Measurements from ENCODE around the gene CHCHD5. TPM values are rescaled to one million over a fixed set of nuclear protein-coding genes. Genes with fewer than 3 reads are reported as not detected.

Gene CHCHD5
- total and polyA plus RNA-seq, 2 of the 8 experiments (the other 6 are each of a cell fraction or from before 2014, with no cell fraction given), result 27.2 to 71.5 TPM

DNA sequence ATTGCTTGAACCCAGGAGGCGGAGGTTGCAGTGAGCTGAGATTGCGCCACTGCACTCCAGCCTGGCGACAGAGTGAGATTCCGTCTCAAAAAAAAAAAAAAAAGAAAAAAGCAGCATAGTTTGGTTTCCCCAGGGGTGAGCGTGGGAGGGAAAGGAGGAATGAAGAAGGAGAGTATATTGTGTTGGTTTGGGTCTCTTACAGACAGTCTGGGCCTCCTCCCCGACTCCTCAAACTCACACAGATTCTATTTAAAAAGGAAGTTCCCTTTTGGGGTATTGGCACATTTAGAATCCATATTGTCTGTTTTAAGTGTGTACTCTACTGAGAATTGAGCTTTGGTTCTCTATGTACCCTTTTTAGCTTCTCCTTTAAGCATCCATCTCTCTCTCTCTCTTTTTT lies 34.0 kb downstream of the CHCHD5 start:
- Histone ChIP-seq H3K36me3 (ENCODE audit: control insufficient read depth in 2 of 4, insufficient read depth in 4 of 4, low read length in 3 of 4) (no peaks in the 10 kb centered on the region), H4K91ac (replicated peaks; ENCODE audit: insufficient read length, low read length) (no peak overlapping the region), H4K8ac (ENCODE audit: extremely low read depth, insufficient read depth, low read length) (no peak overlapping the region), H2AK5ac (ENCODE audit: low read depth, low read length) (no peak overlapping the region), H3K23ac (ENCODE audit: insufficient read length) (no peak overlapping the region), H2AFZ (ENCODE audit: low read length) (no peak overlapping the region), H3K9ac (replicated peaks in 1 of 4; ENCODE audit: extremely low read depth in 1 of 4, low read depth in 3 of 4, low read length in 3 of 4) (no peak overlapping the region), H4K5ac (ENCODE audit: insufficient read length, low read depth, low read length) (no peak overlapping the region), H2BK15ac (ENCODE audit: low read length) (no peak overlapping the region), H3K18ac (ENCODE audit: extremely low read depth, low read length) (no peak overlapping the region), H3K4me1 (replicated peaks in 1 of 4; ENCODE audit: control insufficient read depth in 3 of 4, insufficient read depth in 4 of 4, low read length in 3 of 4) (peaks cover 2 to 10% (median 3%) of the 10 kb centered on the region in 4 experiments), H2BK12ac (ENCODE audit: low read depth, low read length) (no peak overlapping the region), H3K27ac (ENCODE audit: low read depth, low read length) (no peak overlapping the region), H3K4me3 (ENCODE audit: extremely low read depth in 1 of 4, insufficient read depth in 2 of 4, low read depth in 3 of 4, low read length in 4 of 4) (no peak overlapping the region), H2BK20ac (ENCODE audit: low read length) (no peak overlapping the region), H3K27me3 (replicated peaks in 1 of 4; ENCODE audit: control insufficient read depth in 3 of 4, extremely low read depth in 1 of 4, insufficient read depth in 3 of 4, low read length in 3 of 4) (no peaks in the 10 kb centered on the region), H3K23me2 (ENCODE audit: low read depth, low read length) (no peaks in the 10 kb centered on the region), H3K79me1 (ENCODE audit: low read depth, low read length) (no peaks in the 10 kb centered on the region), H3K4ac (replicated peaks; ENCODE audit: insufficient read length, low read depth, low read length) (no peak overlapping the region), H2BK120ac (replicated peaks; ENCODE audit: low read depth, low read length) (no peak overlapping the region), H4K20me1 (replicated peaks in 1 of 2; ENCODE audit: control insufficient read depth in 1 of 2, insufficient read depth in 2 of 2, low read length in 2 of 2) (no peaks in the 10 kb centered on the region), H3K4me2 (ENCODE audit: insufficient read depth in 1 of 2, low read depth in 2 of 2, low read length in 2 of 2) (no peak overlapping the region), H3K56ac (replicated peaks; ENCODE audit: insufficient read length, low read depth, low read length) (no peak overlapping the region), H3K79me2 (ENCODE audit: control insufficient read depth in 1 of 2, insufficient read depth in 2 of 2, low read length in 2 of 2) (no peaks in the 10 kb centered on the region), H3K9me3 (ENCODE audit: insufficient read depth in 2 of 2, low read depth in 1 of 2, low read length in 1 of 2) (no peaks in the 10 kb centered on the region), H2BK5ac (ENCODE audit: low read depth, low read length) (no peak overlapping the region), H3K14ac (ENCODE audit: insufficient read length) (no peak overlapping the region)
- ChIA-PET POLR2A (ENCODE audit: partially characterized antibody) (interaction anchor here (1.7 kb wide), 1 partner anchor 27 kb away, joined by 6 read pairs; the partner anchor contains the start of gene SLC20A1), CTCF (ENCODE audit: partially characterized antibody) (interaction anchor here (1.0 to 1.3 kb wide), 2 partner anchors 19 to 107 kb away, joined by 4 read pairs; no protein-coding TSS in a partner anchor)
- FAIRE-seq, result no peak
- TF ChIP-seq CBX5 (IDR thresholded peaks at IDR 0.05; ENCODE audit: low read depth, low read length), result no peak
- no peak for TF ChIP-seq CBX8 (IDR thresholded peaks at IDR 0.05; ENCODE audit: borderline replicate concordance, low read depth, low read length)
- no peak for TF ChIP-seq GTF2F1 (IDR thresholded peaks at IDR 0.05; ENCODE audit: borderline replicate concordance, low read depth, low read length)
- no peak for TF ChIP-seq ZNF274 (IDR thresholded peaks at IDR 0.05; ENCODE audit: borderline replicate concordance, extremely low read depth, low read length)
- WGBS, 2 experiments (ENCODE audit: extremely low coverage in 1 of 2, insufficient coverage in 1 of 2, insufficient read length in 1 of 2, insufficient replicate concordance in 2 of 2, low coverage in 1 of 2, low lambda C conversion rate in 2 of 2, missing lambda C conversion rate in 1 of 2), result 77% methylated on average over 2 of the region's 6 CpGs; no CpG with 5 or more reads in 1 of the 2 experiments
- DNase-seq (ENCODE audit: low read depth in 1 of 2, low spot score in 2 of 2), result no peak

Data from H1 (cell line).